H1 (cell line): ENCODE results near the gene CFAP97.

Experiments used
- EGR1 ChIP-seq: IDR thresholded peaks from 2 replicates; pipeline ENCODE4 v1.6.1; 2011; ENCODE audit warnings: low read depth, low read length, borderline replicate concordance
- EZH2 ChIP-seq: fragments of 200-600 bp; sonication (generic); IDR thresholded peaks from 2 replicates; pipeline ENCODE4 v1.7.1; 2012; ENCODE audit warnings: low read depth, mild to moderate bottlenecking, moderate library complexity, low read length, inconsistent platforms; ENCODE audit not compliant: severe bottlenecking
- HDAC2 ChIP-seq, 2 experiments: fragments of 300-600 bp in 1 of 2; sonication (generic) in 1 of 2; IDR thresholded peaks; 2 replicates each; pipeline ENCODE4 v1.6.1; 2011 to 2012; ENCODE audit warnings: low read depth in 2 of 2, low read length in 2 of 2, mild to moderate bottlenecking in 2 of 2, moderate library complexity in 2 of 2, borderline replicate concordance in 1 of 2, inconsistent platforms in 1 of 2
- JUN ChIP-seq: IDR thresholded peaks from 2 replicates; pipeline ENCODE4 v1.6.1; 2011; ENCODE audit warnings: low read depth, mild to moderate bottlenecking, improper control_type of control experiment, low read length
- POLR2A ChIP-seq, 2 experiments: IDR thresholded peaks; 1 replicate in 1 of 2; 2 replicates in 1 of 2; pipeline ENCODE4 v1.6.1; 2011; ENCODE audit warnings: low read depth in 2 of 2, low read length in 2 of 2, mild to moderate bottlenecking in 2 of 2; ENCODE audit errors: control extremely low read depth in 1 of 2
- SP2 ChIP-seq: IDR thresholded peaks from 2 replicates; pipeline ENCODE4 v1.6.1; 2012; ENCODE audit warnings: mild to moderate bottlenecking, low read length, inconsistent platforms
- TAF1 ChIP-seq: IDR thresholded peaks from 2 replicates; pipeline ENCODE4 v1.6.1; 2011; ENCODE audit warnings: mild to moderate bottlenecking, low read depth, low read length
- YY1 ChIP-seq: IDR thresholded peaks from 2 replicates; pipeline ENCODE4 v1.6.1; 2011; ENCODE audit warnings: low read depth, mild to moderate bottlenecking, low read length
- ZNF274 ChIP-seq: IDR thresholded peaks from 2 replicates; pipeline ENCODE4 v1.7.0; 2012; ENCODE audit warnings: low read length, borderline replicate concordance; ENCODE audit errors: extremely low read depth
- TF ChIP-seq, protein P1 (sequence below), 3 experiments: IDR thresholded peaks; 1 replicate in 2 of 3; 2 replicates in 1 of 3; pipeline versions ENCODE4 v1.5.1 to v1.6.1; 2011; ENCODE audit warnings: low read length in 3 of 3, mild to moderate bottlenecking in 3 of 3, inconsistent platforms in 2 of 3, low read depth in 1 of 3, moderate library complexity in 1 of 3; ENCODE audit not compliant: insufficient read depth in 1 of 3; ENCODE audit errors: control extremely low read depth in 1 of 3
- TF ChIP-seq, protein P2 (sequence below): IDR thresholded peaks from 2 replicates; pipeline ENCODE4 v1.6.1; 2012; ENCODE audit warnings: low read length, inconsistent platforms

DNA sequence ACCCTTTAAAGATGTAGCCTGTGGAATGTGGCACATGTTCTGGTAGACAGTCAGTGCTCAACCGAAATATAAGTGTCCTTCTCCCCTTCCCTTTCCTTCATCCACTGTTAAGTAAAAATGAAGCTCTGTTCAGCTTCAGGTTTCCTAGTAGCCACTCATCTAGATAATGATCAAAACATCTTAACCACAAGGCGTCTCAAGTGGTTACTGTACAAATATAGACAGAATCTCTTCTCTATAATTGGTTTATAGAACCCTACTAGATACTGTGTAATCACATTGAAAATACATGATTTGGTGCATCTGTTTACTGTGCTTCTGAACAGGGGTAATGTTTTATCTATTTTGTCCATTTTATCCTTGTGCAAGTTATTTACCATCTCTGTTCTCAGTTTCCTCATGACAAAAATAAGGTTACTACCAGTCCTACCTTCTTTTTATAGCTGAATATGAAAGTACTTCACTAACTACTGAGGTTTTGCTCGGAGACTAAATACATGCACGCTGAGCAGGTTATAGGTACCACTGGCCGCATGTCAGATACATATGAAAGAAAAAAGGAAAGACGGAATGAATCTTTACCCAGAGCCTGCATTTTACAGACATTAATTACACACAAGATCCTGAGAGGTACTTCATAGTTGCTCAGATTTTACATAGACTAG, 81.0 kb downstream of the CFAP97 start:
- TF ChIP-seq, protein P1, sequence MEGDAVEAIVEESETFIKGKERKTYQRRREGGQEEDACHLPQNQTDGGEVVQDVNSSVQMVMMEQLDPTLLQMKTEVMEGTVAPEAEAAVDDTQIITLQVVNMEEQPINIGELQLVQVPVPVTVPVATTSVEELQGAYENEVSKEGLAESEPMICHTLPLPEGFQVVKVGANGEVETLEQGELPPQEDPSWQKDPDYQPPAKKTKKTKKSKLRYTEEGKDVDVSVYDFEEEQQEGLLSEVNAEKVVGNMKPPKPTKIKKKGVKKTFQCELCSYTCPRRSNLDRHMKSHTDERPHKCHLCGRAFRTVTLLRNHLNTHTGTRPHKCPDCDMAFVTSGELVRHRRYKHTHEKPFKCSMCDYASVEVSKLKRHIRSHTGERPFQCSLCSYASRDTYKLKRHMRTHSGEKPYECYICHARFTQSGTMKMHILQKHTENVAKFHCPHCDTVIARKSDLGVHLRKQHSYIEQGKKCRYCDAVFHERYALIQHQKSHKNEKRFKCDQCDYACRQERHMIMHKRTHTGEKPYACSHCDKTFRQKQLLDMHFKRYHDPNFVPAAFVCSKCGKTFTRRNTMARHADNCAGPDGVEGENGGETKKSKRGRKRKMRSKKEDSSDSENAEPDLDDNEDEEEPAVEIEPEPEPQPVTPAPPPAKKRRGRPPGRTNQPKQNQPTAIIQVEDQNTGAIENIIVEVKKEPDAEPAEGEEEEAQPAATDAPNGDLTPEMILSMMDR (IDR thresholded peaks at IDR 0.05; ENCODE audit: control extremely low read depth in 1 of 3, insufficient read depth in 1 of 3, low read depth in 1 of 3, low read length in 3 of 3): no peak
- TF ChIP-seq EZH2: no peak
- TF ChIP-seq HDAC2 (IDR thresholded peaks at IDR 0.05; ENCODE audit: borderline replicate concordance in 1 of 2, low read depth in 2 of 2, low read length in 2 of 2): no peak
- TF ChIP-seq, protein P2, sequence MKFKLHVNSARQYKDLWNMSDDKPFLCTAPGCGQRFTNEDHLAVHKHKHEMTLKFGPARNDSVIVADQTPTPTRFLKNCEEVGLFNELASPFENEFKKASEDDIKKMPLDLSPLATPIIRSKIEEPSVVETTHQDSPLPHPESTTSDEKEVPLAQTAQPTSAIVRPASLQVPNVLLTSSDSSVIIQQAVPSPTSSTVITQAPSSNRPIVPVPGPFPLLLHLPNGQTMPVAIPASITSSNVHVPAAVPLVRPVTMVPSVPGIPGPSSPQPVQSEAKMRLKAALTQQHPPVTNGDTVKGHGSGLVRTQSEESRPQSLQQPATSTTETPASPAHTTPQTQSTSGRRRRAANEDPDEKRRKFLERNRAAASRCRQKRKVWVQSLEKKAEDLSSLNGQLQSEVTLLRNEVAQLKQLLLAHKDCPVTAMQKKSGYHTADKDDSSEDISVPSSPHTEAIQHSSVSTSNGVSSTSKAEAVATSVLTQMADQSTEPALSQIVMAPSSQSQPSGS: no peak
- TF ChIP-seq TAF1: no peak
- TF ChIP-seq YY1: no peak
- no peak for TF ChIP-seq POLR2A (IDR thresholded peaks at IDR 0.05; ENCODE audit: control extremely low read depth in 1 of 2, low read depth in 2 of 2, low read length in 2 of 2)
- no peak for TF ChIP-seq JUN
- no peak for TF ChIP-seq ZNF274
- TF ChIP-seq SP2: no peak
- TF ChIP-seq EGR1: no peak
